HL-60 (cell line): ENCODE results near the gene DUS2.

Experiments used
- DNase-seq, 2 experiments: peaks; one replicate each; pipeline ENCODE4 v3.0.0-alpha.2; 2010 to 2020; ENCODE audit warnings: low read depth in 1 of 2, low spot score in 1 of 2
- H3K27ac ChIP-seq: fragments of 250-450 bp; sonication (Bioruptor Pico); replicated peaks from 2 replicates; pipeline ENCODE4 v1.5.1; 2020; ENCODE audit warnings: mild to moderate bottlenecking, moderate library complexity
- H3K27me3 ChIP-seq: fragments of 250-450 bp; sonication (Bioruptor Pico); 2 replicates; pipeline ENCODE4 v1.5.1; 2021; ENCODE audit warnings: mild to moderate bottlenecking, moderate library complexity; ENCODE audit not compliant: insufficient read depth, poor library complexity, severe bottlenecking
- H3K4me3 ChIP-seq: replicated peaks from 2 replicates; pipeline ENCODE4 v1.5.1; 2011; ENCODE audit warnings: mild to moderate bottlenecking, control low read depth, low read length; ENCODE audit not compliant: insufficient read depth
- CTCF ChIP-seq: IDR thresholded peaks from one replicate; pipeline ENCODE4 v1.5.1; 2011; ENCODE audit warnings: low read length, control low read depth, inconsistent platforms; ENCODE audit not compliant: insufficient read depth
- GABPA ChIP-seq: IDR thresholded peaks from 2 replicates; pipeline ENCODE4 v1.6.1; 2012; ENCODE audit warnings: low read depth
- POLR2AphosphoS5 ChIP-seq: IDR thresholded peaks from 2 replicates; pipeline ENCODE4 v1.6.1; 2012; ENCODE audit warnings: low read depth
- REST ChIP-seq: IDR thresholded peaks from 2 replicates; pipeline ENCODE4 v1.6.1; 2012; ENCODE audit warnings: low read depth; ENCODE audit not compliant: insufficient replicate concordance
- SPI1 ChIP-seq: IDR thresholded peaks from 2 replicates; pipeline ENCODE4 v1.6.1; 2012; ENCODE audit warnings: low read depth, mild to moderate bottlenecking, borderline replicate concordance

DUS2 gene

DNA sequence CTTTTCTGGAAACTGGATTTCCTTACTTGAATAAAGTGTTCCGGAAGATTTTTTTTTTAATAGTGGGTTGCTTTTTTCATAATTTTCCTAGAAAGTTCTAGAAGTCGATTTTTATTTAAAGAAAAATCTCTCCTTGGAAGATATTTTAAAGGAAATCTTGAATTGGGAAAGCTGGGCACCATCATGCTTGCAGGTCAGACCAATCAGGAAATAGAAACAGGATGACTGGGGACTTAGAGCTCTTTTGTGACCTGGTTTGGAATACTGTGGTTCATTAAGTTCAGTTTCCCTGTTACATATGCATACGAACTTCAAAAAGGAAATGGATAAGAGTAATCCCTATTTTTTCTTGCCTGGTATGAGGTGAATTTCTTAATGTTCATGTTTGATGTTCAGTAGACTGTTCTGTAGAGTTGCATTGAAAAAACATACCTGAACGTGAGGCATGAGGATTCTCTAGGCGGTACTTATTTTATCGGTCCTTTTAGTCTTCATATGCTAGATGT, 63.3 kb downstream of the DUS2 start:
- peak overlapping the region; percentile 75 for H3K27ac ChIP-seq
- TF ChIP-seq REST = no peak
- TF ChIP-seq POLR2AphosphoS5 = no peak
- peak overlapping the region; percentile 79 for H3K4me3 ChIP-seq
- no peak for DNase-seq
- no peaks in the 10 kb centered on the region for H3K27me3 ChIP-seq

- H3K27ac ChIP-seq = peak overlapping the region; percentile 75
- H3K27me3 ChIP-seq = no peaks in the 10 kb centered on the region
- DNase-seq = no peak
- H3K4me3 ChIP-seq = peak overlapping the region; percentile 79
- no peak for TF ChIP-seq SPI1
- no peak for TF ChIP-seq REST
- no peak for TF ChIP-seq CTCF
- TF ChIP-seq POLR2AphosphoS5 = no peak
- no peak for TF ChIP-seq GABPA
Measured at GRCh38 chr16:68086860-68087268, 63.8 kb downstream of the DUS2 start.

GRCh38 chr16:68087688-68088087, 64.6 kb downstream of the DUS2 start:
- Histone ChIP-seq H3K27me3 (no peaks in the 10 kb centered on the region), H3K4me3 (peak overlapping the region; percentile 79), H3K27ac (0 out of 2 replicates have a peak overlapping the region, but pooled peaks have one; percentile 75)
- no peak for DNase-seq
- no peak for TF ChIP-seq GABPA

DNA sequence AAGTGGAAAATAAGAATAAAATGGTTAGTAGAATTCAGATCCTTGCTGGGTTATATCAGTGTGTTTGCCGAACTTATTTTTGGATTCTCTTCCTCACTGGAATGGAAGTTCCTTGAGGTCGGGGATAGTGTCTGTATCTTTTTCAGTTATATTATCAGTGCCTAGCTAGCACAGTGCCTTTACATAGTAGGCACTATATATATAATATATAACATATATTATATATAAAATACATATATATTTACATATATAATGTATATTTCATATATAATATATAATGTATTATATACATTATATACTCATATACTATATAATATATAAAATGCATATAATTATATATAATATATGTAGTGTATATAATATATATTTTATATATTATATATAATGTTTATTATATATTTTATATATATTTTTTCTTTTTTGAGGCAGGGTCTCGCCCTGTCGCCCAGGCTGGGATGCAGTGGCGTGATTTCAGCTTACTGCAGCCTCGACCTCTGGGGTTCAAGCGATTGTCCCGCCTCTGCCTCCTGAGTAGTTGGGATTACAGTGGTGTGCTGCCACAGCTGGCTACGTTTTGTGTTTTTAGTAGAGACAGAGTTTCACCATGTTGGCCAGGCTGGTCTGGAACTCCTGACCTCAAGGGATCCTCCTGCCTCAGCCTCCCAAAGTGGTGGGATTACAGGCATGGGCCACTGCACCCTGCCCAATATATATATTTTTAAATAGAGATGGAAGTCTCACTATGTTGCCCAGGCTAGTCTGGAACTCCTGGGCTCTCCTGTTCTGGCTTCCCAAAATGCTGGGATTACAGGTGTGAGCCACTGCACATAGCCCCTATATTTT, 65.3 kb downstream of the DUS2 start:
- no peaks in the 10 kb centered on the region for H3K27me3 ChIP-seq
- DNase-seq = no peak
- no peak overlapping the region for H3K4me3 ChIP-seq
- H3K27ac ChIP-seq = no peak overlapping the region
- TF ChIP-seq REST = no peak
- TF ChIP-seq GABPA = no peak
- no peak for TF ChIP-seq SPI1
- TF ChIP-seq CTCF = no peak
- TF ChIP-seq POLR2AphosphoS5 = no peak
